ENCODE data around the gene WDR53.
"Not testable (repeated sequence)": the region's sequence is repeated elsewhere in the genome, so short reads cannot be mapped to it uniquely, and the experiment has no call there.

Gene WDR53

GRCh38 chr3:196518966-196519717, 49.2 kb downstream of the WDR53 start:
- FAIRE-seq: no peak
- DNase-seq (ENCODE audit: low spot score): peak; percentile 62

GRCh38 chr3:196517919-196518318, 50.4 kb downstream of the WDR53 start:
- DNase-seq (ENCODE audit: low spot score) (no peak), FAIRE-seq (no peak)

- no peak for DNase-seq (ENCODE audit: low spot score)
- no peak for FAIRE-seq
Measured at GRCh38 chr3:196517162-196517800, 51.1 kb downstream of the WDR53 start.

- no peak for FAIRE-seq
Measured at GRCh38 chr3:196514913-196515621, 53.3 kb downstream of the WDR53 start, which contains the start of gene SMCO1. Gene SMCO1, minus strand, starts transcription at chr3:196515346. Its CDS starts 137 bp downstream, at chr3:196515209.

GRCh38 chr3:196514350-196514716, 54.0 kb downstream of the WDR53 start:
- FAIRE-seq: no peak
- DNase-seq (ENCODE audit: low spot score): no peak

More at GRCh38 chr3:196514913-196515621, 53.3 kb downstream of the WDR53 start, which contains the start of gene SMCO1:
- no peak for DNase-seq (ENCODE audit: low spot score)

GRCh38 chr3:196513697-196514349, 54.5 kb downstream of the WDR53 start:
- FAIRE-seq (no peak), DNase-seq (ENCODE audit: low spot score) (no peak)

GRCh38 chr3:196511646-196512425, 56.5 kb downstream of the WDR53 start:
- DNase-seq (ENCODE audit: low spot score); FAIRE-seq: not testable (repeated sequence)

GRCh38 chr3:196511108-196511507, 57.2 kb downstream of the WDR53 start:
- DNase-seq (ENCODE audit: low spot score); FAIRE-seq: not testable (repeated sequence)

- FAIRE-seq (no peak), DNase-seq (ENCODE audit: low spot score) (no peak)
Measured at GRCh38 chr3:196506687-196507086, 61.7 kb downstream of the WDR53 start.

- no peak for FAIRE-seq
- DNase-seq (ENCODE audit: low spot score): no peak
Measured at GRCh38 chr3:196504556-196504955, 63.8 kb downstream of the WDR53 start.
